Liver (tissue), 3 donors: Measurements from ENCODE around the gene RBPJ.

Experiments
- EGR1 ChIP-seq, 2 donors: IDR thresholded peaks; 2 replicates each; pipeline ENCODE4 v1.6.1; 2016 to 2018; ENCODE audit warnings: antibody characterized with exemption in 2 of 2, low read depth in 2 of 2
- FOXA2 ChIP-seq: IDR thresholded peaks from 2 replicates; pipeline ENCODE4 v1.6.1; 2016; ENCODE audit warnings: antibody characterized with exemption
- GABPA ChIP-seq, 2 donors: IDR thresholded peaks in 1 of 2; conservative IDR thresholded peaks in 1 of 2; 2 replicates each; pipeline ENCODE4 v1.6.1; 2016; ENCODE audit warnings: antibody characterized with exemption in 2 of 2, mild to moderate bottlenecking in 1 of 2, moderate library complexity in 1 of 2
- HNF4A ChIP-seq, 2 donors: conservative IDR thresholded peaks; 2 replicates each; pipeline ENCODE4 v1.6.1; 2016; ENCODE audit warnings: antibody characterized with exemption in 2 of 2, mild to moderate bottlenecking in 2 of 2
- JUND ChIP-seq, 2 donors: IDR thresholded peaks; 2 replicates each; pipeline ENCODE4 v1.6.1; 2016; ENCODE audit warnings: antibody characterized with exemption in 2 of 2
- RAD21 ChIP-seq, 2 donors: IDR thresholded peaks; 2 replicates each; pipeline ENCODE4 v1.6.1; 2016; ENCODE audit warnings: antibody characterized with exemption in 2 of 2, mild to moderate bottlenecking in 2 of 2
- RXRA ChIP-seq, 2 donors: IDR thresholded peaks; 2 replicates each; pipeline ENCODE4 v1.6.1; 2017 to 2018; ENCODE audit warnings: antibody characterized with exemption in 2 of 2, mild to moderate bottlenecking in 1 of 2
- SP1 ChIP-seq: IDR thresholded peaks from 2 replicates; pipeline ENCODE4 v1.6.1; 2018; ENCODE audit warnings: antibody characterized with exemption, mild to moderate bottlenecking
- TAF1 ChIP-seq: conservative IDR thresholded peaks from 2 replicates; pipeline ENCODE4 v1.6.1; 2016; ENCODE audit warnings: antibody characterized with exemption, mild to moderate bottlenecking
- YY1 ChIP-seq: IDR thresholded peaks from 2 replicates; pipeline ENCODE4 v1.6.1; 2016; ENCODE audit warnings: antibody characterized with exemption, mild to moderate bottlenecking
- TF ChIP-seq, protein P1 (sequence below): fragments of 150-350 bp; IDR thresholded peaks from 2 replicates; pipeline ENCODE4 v1.5.1; 2017; ENCODE audit warnings: improper control_type of control experiment, low read depth, low read length; ENCODE audit not compliant: missing input control
- TF ChIP-seq, protein P2 (sequence below): IDR thresholded peaks from 2 replicates; pipeline ENCODE4 v1.6.1; 2016; ENCODE audit warnings: antibody characterized with exemption
- TF ChIP-seq, protein P3 (sequence below): IDR thresholded peaks from 2 replicates; pipeline ENCODE4 v1.6.1; 2016; ENCODE audit warnings: antibody characterized with exemption, mild to moderate bottlenecking
- TF ChIP-seq, protein P4 (sequence below): IDR thresholded peaks from 2 replicates; pipeline ENCODE4 v1.6.1; 2016; ENCODE audit warnings: antibody characterized with exemption
- donor health status: healthy.
- donor health status: healthy.

DNA sequence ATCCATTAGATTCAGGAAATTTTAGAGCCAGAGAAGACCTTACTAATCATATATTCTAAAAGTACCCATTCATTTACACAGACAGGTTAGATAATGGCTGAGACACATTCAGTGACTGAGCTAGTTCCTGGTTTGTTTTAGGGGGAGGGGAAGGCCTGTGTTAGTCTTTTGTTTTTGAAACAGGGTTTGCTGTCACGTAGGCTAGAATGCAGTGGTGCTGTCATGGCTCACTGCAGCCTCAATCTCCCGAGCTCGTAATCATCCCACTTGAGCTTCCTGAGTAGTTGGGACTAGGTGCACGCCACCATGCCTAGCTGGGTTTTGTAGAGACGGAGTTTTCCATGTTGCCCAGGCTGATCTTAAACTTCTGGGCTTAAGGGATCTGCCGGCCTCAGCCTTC lies 10.1 kb downstream of the RBPJ start:
- TF ChIP-seq, protein P1, sequence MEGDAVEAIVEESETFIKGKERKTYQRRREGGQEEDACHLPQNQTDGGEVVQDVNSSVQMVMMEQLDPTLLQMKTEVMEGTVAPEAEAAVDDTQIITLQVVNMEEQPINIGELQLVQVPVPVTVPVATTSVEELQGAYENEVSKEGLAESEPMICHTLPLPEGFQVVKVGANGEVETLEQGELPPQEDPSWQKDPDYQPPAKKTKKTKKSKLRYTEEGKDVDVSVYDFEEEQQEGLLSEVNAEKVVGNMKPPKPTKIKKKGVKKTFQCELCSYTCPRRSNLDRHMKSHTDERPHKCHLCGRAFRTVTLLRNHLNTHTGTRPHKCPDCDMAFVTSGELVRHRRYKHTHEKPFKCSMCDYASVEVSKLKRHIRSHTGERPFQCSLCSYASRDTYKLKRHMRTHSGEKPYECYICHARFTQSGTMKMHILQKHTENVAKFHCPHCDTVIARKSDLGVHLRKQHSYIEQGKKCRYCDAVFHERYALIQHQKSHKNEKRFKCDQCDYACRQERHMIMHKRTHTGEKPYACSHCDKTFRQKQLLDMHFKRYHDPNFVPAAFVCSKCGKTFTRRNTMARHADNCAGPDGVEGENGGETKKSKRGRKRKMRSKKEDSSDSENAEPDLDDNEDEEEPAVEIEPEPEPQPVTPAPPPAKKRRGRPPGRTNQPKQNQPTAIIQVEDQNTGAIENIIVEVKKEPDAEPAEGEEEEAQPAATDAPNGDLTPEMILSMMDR = no peak
- TF ChIP-seq, protein P2, sequence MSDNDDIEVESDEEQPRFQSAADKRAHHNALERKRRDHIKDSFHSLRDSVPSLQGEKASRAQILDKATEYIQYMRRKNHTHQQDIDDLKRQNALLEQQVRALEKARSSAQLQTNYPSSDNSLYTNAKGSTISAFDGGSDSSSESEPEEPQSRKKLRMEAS = no peak
- no peak for TF ChIP-seq TAF1
- TF ChIP-seq GABPA (IDR thresholded peaks at IDR 0.05 in 1 of 2, conservative IDR thresholded peaks at IDR 0.05 in 1 of 2) = no peak
- no peak for TF ChIP-seq RAD21 (IDR thresholded peaks at IDR 0.05)
- TF ChIP-seq JUND (IDR thresholded peaks at IDR 0.05) = no peak
- TF ChIP-seq RXRA (IDR thresholded peaks at IDR 0.05) = no peak
- TF ChIP-seq SP1 = no peak
- TF ChIP-seq, protein P3, sequence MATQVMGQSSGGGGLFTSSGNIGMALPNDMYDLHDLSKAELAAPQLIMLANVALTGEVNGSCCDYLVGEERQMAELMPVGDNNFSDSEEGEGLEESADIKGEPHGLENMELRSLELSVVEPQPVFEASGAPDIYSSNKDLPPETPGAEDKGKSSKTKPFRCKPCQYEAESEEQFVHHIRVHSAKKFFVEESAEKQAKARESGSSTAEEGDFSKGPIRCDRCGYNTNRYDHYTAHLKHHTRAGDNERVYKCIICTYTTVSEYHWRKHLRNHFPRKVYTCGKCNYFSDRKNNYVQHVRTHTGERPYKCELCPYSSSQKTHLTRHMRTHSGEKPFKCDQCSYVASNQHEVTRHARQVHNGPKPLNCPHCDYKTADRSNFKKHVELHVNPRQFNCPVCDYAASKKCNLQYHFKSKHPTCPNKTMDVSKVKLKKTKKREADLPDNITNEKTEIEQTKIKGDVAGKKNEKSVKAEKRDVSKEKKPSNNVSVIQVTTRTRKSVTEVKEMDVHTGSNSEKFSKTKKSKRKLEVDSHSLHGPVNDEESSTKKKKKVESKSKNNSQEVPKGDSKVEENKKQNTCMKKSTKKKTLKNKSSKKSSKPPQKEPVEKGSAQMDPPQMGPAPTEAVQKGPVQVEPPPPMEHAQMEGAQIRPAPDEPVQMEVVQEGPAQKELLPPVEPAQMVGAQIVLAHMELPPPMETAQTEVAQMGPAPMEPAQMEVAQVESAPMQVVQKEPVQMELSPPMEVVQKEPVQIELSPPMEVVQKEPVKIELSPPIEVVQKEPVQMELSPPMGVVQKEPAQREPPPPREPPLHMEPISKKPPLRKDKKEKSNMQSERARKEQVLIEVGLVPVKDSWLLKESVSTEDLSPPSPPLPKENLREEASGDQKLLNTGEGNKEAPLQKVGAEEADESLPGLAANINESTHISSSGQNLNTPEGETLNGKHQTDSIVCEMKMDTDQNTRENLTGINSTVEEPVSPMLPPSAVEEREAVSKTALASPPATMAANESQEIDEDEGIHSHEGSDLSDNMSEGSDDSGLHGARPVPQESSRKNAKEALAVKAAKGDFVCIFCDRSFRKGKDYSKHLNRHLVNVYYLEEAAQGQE = no peak
- no peak for TF ChIP-seq EGR1 (IDR thresholded peaks at IDR 0.05; ENCODE audit: low read depth in 2 of 2)
- TF ChIP-seq, protein P4, sequence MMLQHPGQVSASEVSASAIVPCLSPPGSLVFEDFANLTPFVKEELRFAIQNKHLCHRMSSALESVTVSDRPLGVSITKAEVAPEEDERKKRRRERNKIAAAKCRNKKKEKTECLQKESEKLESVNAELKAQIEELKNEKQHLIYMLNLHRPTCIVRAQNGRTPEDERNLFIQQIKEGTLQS = no peak
- TF ChIP-seq YY1 = no peak
- no peak for TF ChIP-seq FOXA2
- no peak for TF ChIP-seq HNF4A (conservative IDR thresholded peaks at IDR 0.05)
